Posterior cingulate gyrus (tissue), 11 donors: ENCODE data around the gene ROBO3.

Source experiments
- DNase-seq, 10 donors: peaks; one replicate each; pipeline versions ENCODE4 v3.0.0 to v3.0.0-alpha.2; 2020 to 2021; ENCODE audit warnings: mixed read lengths in 3 of 10
- intact Hi-C: fragments of 100-400 bp; cut with DNase I; formaldehyde crosslinking; loops from one replicate; pipeline ENCODE4 v1.15.1; 2023

Gene ROBO3

DNA sequence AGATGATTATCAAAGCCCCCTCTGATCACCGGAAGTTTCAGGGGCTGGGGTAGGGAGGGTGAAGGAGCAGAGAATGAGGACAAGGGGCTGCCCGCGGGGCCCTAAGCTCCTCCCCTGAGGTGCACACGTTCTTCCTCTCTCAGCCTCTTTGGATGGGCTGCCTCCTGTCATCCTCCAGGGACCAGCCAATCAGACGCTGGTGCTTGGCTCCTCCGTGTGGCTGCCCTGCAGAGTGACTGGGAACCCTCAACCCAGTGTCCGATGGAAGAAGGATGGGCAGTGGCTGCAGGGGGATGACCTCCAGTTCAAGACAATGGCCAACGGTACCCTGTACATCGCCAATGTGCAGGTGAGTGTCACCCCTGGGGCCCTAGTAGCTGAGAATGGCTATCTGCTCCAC, 7.5 kb downstream of the ROBO3 start:
- DNase-seq: peak in 1 of 10 donors; percentile 70
- intact Hi-C loops: no loop called here

DNA sequence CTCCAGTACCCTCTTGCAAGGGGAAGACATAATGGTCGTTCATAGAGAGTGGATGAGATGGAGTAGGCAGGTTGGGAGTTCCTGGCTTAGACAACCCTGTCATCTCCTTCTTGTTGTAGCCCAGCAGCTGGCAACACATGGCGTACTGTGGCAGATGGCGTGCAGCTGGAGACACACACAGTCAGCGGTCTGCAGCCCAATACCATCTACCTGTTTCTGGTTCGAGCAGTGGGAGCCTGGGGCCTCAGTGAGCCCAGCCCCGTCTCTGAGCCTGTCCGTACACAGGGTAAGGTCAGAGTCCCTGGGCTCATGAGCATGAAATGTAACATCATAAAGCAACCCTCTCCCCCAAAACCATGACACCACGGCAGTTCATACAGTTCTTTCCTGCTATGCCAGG, 8.7 kb downstream of the ROBO3 start:
- intact Hi-C loops: no loop called here
- DNase-seq: peak in 1 of 10 donors; percentile 32

DNA sequence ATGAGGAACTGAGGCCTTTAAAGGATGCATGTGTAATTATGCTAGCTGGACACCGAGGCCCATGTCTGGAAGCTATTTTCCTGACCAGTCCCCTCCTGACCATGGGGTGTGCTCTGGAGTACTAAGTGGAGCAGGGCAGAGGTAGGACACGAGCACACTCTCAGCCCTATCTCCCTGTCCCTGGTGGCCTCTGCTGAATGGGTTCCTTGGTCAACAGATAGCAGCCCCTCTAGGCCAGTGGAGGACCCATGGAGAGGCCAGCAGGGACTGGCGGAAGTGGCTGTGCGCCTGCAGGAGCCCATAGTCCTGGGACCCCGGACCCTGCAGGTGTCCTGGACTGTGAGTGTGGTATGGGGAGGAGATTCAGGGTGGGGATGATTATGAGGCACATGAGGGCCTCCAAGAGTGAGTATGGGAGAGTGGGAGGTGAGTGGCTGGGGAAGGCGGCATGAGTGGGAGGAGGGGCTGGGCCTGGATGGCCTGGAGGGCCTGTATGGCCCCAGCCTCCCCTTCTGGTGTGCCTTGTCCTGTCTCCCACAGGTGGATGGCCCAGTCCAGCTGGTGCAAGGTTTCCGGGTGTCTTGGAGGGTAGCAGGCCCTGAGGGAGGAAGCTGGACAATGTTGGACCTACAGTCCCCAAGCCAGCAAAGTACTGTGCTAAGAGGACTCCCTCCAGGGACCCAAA, 9.5 kb downstream of the ROBO3 start:
- intact Hi-C loops: loop anchor here (5.0 kb wide), 2 partner anchors 58 to 78 kb away; partner anchors contain the start of gene CCDC15
- peak in 1 of 10 donors; percentile 73 for DNase-seq

DNA sequence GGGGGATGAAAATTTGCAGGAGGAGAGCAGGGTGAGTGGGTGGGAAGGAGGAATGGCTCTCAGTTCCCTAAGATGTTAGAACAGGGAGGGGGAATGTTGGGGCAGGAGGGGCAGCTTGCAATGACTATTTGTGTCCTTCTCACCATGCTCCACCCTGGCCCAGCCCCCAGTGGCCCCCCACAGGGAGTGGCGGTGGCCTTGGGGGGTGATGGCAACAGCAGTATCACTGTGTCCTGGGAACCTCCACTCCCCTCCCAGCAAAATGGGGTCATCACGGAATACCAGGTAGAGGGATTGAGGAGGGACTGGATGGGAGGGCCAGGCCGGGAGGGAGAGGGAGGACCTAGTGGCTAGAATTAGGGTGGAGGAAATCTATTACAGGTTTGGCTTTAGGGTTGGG, 10.2 kb downstream of the ROBO3 start:
- peak in 1 of 10 donors; percentile 66 for DNase-seq
- intact Hi-C loops: loop anchor here (5.0 kb wide), 2 partner anchors 57 to 77 kb away; partner anchors contain the start of gene CCDC15

DNA sequence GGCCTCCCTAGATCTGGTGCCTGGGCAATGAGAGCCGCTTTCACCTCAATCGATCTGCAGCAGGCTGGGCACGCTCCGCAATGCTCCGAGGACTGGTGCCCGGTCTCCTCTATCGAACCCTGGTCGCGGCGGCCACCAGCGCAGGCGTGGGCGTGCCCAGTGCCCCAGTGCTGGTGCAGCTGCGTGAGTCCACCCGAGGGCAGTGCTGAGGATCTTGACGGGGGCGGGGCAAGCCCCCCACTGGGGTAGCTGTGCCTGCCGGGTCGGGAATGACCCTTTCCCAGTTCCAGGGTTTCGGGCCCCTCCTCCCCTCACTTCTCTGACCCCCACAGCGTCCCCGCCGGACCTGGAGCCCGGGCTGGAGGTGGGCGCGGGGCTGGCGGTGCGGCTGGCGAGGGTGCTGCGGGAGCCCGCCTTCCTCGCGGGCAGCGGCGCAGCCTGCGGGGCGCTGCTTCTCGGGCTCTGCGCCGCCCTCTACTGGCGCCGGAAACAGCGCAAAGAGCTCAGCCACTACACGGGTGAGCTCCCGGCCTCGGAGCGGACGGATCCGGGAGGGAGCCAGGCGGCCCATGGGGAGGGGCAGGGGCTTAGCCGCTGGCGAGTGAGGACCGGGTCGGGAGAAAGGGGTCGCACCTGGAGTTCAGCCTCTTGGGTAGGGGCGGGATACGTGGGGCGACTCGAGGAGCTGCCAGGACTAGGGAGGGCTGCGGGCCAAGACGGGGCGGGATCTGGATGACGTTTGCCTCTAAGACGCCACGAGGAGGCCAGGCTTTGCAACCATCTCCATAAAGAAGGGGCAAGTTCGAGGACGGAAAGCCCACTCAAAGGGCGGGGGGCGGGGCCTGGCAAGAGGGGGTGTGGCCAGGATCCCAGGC, 10.9 kb downstream of the ROBO3 start:
- peak; percentile 71 to 97 (median 82) for DNase-seq
- intact Hi-C loops: loop anchor here (5.0 kb wide), 2 partner anchors 56 to 76 kb away; partner anchors contain the start of gene CCDC15

DNA sequence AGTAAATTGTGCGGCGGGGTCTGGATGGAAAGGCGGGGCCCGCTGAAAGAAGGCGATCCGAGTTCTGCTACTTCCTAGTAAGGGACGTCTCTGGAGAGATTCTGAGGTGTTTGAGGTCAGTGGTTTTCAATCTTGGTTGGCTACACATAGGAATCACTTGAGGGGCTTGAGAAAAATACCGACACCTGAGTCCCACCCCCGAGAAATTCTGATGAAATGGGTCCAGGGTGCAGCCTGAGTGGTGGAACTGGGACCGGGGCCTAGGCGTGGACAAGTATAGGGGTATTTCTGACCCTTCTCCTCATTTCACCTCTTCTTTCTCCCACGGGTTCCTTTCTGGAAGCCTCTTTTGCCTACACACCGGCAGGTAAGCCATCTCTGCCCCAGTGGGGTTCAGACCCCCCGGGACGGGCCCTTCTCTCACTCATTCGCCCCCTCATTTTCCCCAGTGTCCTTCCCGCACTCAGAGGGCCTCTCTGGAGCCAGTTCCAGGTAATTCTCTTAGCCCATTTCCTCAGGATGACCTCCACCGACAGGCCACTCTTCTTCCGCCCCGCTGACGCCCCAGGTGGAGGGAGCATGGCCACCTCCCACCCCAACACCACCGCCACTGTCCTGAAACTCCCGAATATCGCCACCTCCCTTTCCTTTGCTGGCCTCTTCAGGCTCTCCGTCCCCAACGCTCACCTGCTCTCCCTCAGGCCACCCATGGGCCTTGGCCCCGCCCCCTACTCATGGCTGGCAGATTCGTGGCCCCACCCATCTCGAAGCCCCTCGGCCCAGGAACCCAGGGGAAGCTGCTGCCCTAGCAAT, 11.8 kb downstream of the ROBO3 start:
- intact Hi-C loops: loop anchor here (5.0 kb wide), 2 partner anchors 55 to 75 kb away; partner anchors contain the start of gene CCDC15
- DNase-seq: peak in 1 of 10 donors; percentile 77

DNA sequence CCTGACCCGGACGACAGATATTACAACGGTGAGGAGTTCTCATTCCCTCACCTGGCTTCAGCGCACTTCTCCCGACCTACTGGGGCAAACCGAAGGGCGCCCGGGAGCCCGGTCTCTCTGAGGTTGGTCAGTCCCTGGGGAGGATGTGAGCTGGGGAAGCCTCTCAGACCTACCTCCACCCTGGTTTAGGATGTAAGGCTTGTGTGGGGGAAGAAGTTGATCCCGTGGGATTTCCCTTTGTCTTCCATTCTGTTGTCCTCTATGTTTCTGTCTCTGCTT, 12.3 kb downstream of the ROBO3 start:
- no peak for DNase-seq
- intact Hi-C loops: loop anchor here (5.0 kb wide), 2 partner anchors 55 to 75 kb away; partner anchors contain the start of gene CCDC15

DNA sequence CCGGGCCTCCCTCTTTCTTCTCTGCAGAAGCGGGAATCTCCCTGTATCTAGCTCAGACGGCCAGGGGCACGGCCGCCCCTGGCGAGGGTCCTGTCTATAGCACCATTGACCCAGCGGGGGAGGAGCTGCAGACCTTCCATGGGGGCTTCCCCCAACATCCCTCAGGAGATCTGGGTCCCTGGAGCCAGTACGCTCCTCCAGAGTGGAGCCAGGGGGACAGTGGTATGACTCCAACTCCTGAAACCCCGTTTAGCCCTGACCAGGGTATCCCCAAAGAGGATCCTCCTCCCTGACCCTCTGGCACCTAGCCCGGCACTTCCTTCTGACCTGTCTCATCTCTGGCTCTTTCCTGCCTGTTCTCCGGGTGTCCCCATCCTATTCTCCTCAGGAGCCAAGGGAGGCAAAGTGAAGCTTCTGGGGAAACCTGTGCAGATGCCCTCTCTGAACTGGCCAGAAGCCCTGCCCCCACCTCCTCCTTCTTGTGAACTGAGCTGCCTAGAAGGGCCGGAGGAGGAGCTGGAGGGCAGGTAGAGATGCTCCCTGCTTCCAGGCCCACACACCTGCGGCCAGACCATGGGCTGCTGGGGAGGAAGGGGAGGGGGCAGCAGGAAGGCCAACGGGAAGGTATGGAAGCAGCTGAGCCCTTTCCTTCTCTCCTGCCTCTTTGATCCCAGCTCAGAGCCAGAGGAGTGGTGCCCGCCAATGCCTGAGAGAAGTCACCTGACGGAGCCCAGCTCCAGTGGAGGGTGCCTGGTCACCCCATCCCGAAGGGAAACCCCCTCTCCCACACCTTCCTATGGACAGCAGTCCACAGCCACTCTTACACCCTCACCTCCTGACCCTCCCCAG, 12.9 kb downstream of the ROBO3 start:
- intact Hi-C loops: loop anchor here (5.0 kb wide), 2 partner anchors 54 to 74 kb away; partner anchors contain the start of gene CCDC15
- DNase-seq: peak in 1 of 10 donors; percentile 67

DNA sequence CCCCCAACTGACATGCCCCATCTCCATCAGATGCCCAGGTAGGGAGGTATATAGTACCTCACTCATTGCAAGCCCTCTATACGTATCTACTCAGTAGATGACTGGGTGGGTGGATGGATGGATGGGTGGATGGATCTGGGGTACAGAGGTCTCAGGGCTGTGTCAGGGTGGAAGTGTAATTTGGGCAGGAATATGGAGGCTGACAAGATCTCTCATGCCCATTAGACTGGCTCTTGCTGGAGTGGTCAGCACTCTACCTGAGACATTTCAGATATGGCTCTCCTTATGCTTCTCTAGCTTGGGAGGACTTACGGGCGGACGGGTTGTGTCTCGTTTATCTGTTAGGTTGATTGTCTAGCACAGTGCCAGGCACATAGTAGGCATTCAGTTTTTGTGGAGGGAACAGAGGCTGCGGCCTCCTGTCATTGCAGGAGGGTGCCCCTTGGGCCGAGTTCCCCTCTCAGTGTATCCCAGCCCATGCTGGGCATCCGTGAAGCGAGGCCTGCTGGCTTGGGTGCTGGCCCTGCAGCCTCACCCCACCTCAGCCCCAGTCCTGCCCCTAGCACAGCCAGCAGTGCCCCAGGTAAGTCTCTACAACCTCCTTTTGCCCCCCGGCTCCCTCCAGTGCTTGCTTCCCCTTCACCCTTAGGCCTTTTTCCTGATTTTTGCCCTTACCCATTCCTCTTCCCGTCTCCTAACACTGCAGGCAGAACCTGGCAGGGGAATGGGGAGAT, 13.7 kb downstream of the ROBO3 start:
- intact Hi-C loops: loop anchor here (5.0 kb wide), 2 partner anchors 53 to 73 kb away; partner anchors contain the start of gene CCDC15
- peak in 1 of 10 donors; percentile 29 for DNase-seq

DNA sequence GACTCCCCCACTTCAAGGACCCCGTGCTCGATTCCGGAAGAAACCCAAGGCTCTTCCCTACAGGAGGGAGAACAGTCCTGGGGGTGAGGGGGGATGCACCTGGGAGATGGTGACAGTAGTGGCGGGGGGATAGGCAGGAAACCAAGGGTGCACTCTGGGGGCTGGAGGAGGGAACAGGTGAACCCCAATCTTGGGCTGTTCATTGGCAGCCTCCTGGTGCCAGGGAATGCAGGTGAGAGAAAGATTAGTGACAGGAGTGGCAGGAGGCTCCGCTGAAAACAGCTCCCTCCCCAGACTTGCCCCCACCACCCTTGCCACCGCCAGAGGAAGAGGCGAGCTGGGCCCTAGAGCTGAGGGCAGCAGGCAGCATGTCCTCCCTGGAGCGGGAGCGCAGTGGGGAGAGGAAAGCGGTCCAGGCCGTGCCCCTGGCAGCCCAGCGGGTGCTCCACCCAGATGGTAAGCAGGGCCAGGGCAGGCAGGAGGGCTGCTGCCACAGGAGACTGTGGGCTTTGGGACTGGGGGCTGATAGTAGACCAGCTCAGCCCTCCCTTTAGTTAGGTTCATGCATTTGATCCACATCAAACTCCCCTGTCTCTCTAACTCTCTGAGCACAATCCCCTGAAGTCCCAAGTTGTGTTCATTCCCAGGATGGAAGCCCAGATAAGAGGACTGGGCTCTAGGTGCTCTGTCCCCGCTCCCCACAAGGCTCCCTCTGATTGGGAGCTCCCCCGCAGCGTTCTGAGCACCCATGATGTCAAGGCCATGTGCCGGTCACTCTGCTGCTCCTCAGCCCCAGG, 14.5 kb downstream of the ROBO3 start:
- intact Hi-C loops: loop anchor here (5.0 kb wide), 2 partner anchors 53 to 73 kb away; partner anchors contain the start of gene CCDC15
- peak in 2 of 10 donors; percentile 6 to 70 for DNase-seq

DNA sequence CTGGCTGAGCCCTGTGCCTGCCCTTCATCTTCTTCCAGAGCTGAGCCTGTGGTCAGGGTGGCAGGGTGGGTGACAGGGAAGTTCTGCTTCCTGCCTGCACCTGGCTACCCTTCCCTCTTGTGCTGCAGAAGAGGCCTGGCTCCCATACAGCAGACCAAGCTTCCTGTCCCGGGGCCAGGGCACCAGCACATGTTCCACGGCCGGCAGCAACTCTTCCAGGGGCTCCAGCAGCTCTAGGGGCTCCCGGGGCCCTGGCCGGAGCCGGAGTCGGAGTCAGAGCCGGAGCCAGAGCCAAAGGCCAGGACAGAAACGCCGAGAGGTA, 15.0 kb downstream of the ROBO3 start:
- peak in 2 of 10 donors; percentile 5 to 61 for DNase-seq
- intact Hi-C loops: no loop called here

DNA sequence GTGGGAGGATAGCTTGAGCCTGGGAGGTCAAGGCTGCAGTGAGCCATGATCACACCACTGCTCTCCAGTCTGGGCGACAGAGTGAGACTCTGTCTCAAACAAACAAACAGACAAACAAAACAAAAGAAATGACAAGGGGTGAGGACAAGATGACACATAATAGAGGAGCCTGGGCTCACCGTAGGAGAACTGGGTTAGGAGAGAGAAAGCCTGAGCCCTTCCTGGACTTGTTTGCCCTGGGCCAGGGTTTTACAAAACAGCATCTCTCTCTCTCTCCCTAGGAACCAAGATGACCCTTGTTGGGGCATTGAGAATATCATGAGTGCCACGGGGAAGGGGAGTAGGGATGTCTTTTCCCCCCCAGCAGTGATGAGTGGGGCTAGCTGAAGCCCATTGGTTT, 15.7 kb downstream of the ROBO3 start:
- intact Hi-C loops: no loop called here
- peak in 1 of 10 donors; percentile 5 for DNase-seq

DNA sequence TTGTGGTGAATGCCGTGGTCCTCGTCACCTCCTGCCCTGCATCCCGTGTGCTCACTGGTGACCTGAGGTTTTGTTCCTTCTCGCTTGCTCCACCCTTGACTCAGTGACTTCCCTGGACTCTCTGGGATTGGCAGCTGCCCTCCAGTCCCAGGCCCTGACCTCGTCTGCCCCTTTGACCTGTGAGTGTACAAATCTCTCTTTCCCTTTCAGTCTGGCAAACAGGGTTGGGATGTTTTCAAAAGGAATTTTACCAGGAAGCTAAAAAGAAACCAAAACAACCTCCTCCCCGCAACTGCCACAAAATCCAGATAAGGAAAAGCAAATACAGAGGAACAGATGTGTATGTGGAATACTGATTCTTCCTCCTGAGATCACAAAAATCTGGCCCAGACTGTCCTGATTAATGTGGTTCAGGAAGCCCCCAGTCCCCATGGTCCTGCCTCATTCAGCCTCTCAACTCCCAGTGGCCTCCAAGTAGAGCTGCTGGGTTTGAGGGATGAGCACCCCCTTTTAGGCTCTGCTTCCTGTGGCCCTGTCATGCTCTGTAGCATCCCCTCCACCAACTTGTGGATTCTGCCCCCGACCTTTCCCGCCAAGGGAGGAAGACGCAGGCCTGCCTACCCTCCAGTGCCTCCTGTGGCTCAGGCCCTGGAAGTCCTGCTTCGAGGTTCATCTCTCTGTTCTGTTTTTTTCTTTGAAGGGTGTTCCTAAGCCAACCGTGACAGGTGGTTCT, 17.3 kb downstream of the ROBO3 start:
- DNase-seq: peak in 2 of 10 donors; percentile 12 to 37

DNA sequence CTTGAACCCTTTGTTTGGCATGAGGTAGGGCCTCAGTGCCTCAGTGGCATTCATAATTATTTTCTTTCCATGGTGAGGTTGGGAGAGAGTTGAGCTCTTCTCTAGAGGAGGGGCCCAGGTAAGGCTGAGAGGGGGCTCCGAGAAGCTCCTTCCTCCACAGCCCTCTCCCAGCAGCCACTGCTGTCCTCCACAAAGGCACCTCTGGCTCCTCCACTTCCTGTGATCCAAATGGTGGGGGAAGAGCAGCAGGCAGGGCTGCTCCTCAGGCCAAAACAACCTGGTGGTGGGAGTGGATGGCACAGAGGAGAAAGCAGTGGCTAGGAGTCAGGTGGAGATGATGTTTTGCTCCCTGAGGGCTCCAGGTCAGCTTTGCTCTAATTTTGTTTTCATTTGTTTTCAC, 19.1 kb downstream of the ROBO3 start:
- intact Hi-C loops: no loop called here
- DNase-seq: peak in 1 of 10 donors; percentile 30

More for the DNA sequence above, 17.3 kb downstream of the ROBO3 start:
- intact Hi-C loops: no loop called here

DNA sequence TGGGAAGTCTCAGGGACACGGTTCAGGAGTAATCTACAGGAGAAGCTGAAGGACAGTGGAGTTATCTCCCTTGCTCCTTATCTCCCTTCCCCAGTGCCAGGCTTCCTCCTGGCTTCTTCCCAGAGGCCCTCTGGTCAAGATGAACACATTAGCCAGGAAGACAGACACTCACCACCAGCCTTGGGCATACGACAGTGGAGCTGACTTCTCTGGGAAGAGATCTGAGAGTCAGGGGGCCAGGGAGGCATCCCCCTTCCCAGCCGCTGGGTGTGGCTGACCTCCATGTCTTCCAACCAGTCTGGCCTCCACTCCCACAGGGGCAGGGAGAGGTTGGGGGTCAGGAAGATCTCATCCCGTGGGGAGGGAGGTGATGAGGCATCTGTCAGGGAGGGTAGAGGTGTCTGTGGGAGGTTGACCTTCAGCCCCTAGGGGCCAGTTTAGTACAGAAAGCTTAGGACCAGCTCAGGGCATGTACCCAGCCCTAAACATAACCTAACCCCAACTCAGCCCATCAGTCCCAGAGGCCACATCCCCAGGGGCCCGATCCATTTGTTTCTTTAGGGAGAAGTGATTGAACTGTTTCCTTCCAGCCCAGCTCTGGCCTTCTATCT, 19.7 kb downstream of the ROBO3 start:
- peak in 1 of 10 donors; percentile 41 for DNase-seq
- intact Hi-C loops: no loop called here

DNA sequence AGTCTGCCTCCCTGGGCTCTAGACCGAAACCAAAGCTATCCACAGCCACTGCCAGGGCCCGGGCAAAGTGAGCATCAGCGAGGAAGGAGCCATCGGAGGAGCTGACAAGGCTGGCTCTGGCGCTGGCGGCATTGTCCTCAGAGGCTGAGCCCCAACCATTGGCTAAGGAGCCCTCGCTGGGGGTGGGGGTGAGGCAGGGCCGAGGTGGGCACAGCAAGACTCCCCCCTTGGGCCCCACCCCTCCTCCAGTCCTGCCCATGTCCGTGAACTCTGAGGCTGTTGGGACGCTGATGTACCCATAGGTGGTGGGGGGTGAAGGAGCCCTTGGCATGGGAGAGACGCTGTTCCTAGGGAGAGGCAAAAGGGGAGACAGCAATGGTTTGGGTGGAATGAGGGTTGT, 21.2 kb downstream of the ROBO3 start:
- DNase-seq: peak in 2 of 10 donors; percentile 2 to 76
- intact Hi-C loops: no loop called here
